CD4-positive, alpha-beta T cell (primary cell): ENCODE data around the gene CPXM1. TPM values are rescaled to one million over a fixed set of nuclear protein-coding genes. Genes with fewer than 3 reads are reported as not detected.
A peak's percentile ranks its signal among the peaks of the same experiment; 100 is the strongest.

Experiments
- ATAC-seq: fragments of 200-7000 bp; cut with Tn5 transposase; one replicate; pipeline ENCODE4 v1.10.0; 2022; ENCODE audit warnings: mild to moderate bottlenecking; ENCODE audit not compliant: poor library complexity
- CTCF ChIA-PET: fragments of 350-600 bp; sonication (Branson Sonifier 250); formaldehyde crosslinking; loops from one replicate; lab custom pipeline; 2021; ENCODE audit warnings: antibody characterized with exemption, inconsistent platforms; lab: Charles Lee
- POLR2A ChIA-PET: fragments of 350-600 bp; sonication (Branson Sonifier 250); formaldehyde crosslinking; loops from one replicate; lab custom pipeline; 2021; ENCODE audit warnings: antibody characterized with exemption, inconsistent platforms; lab: Charles Lee
- DNase-seq, 14 experiments: peaks; one replicate each; pipeline ENCODE4 v3.0.0-alpha.2; 2013 to 2020; ENCODE audit warnings: mixed read lengths in 2 of 14
- H3K27ac ChIP-seq, 2 donors: one replicate each; pipeline versions ENCODE4 v1.5.1 to v1.7.0; 2013; ENCODE audit warnings: low read length in 2 of 2, low read depth in 1 of 2, mild to moderate bottlenecking in 1 of 2
- H3K27me3 ChIP-seq, 2 experiments: 1 replicate in 1 of 2; 2 replicates in 1 of 2; pipeline versions ENCODE4 v1.6.1 to v1.7.0; 2013; ENCODE audit warnings: low read length in 2 of 2, control low read depth in 1 of 2, mild to moderate bottlenecking in 1 of 2, moderate library complexity in 1 of 2; ENCODE audit not compliant: insufficient read depth in 2 of 2, control insufficient read depth in 1 of 2
- H3K36me3 ChIP-seq: one replicate; pipeline ENCODE4 v1.6.1; 2013; ENCODE audit warnings: low read length, control low read depth; ENCODE audit not compliant: insufficient read depth
- H3K4me1 ChIP-seq: one replicate; pipeline ENCODE4 v1.6.1; 2013; ENCODE audit warnings: low read length, control low read depth; ENCODE audit not compliant: insufficient read depth
- H3K4me3 ChIP-seq: one replicate; pipeline ENCODE4 v1.5.1; 2013; ENCODE audit warnings: mild to moderate bottlenecking, low read length, moderate library complexity
- H3K9me3 ChIP-seq, 2 experiments: 1 replicate in 1 of 2; 2 replicates in 1 of 2; pipeline versions ENCODE4 v1.6.1 to v1.7.0; 2013; ENCODE audit warnings: low read length in 2 of 2, mild to moderate bottlenecking in 2 of 2, control low read depth in 1 of 2, moderate library complexity in 1 of 2; ENCODE audit not compliant: control insufficient read depth in 1 of 2, insufficient read depth in 1 of 2
- H3K27ac Mint-ChIP-seq: one replicate; pipeline ENCODE4 v1.8.0; 2020; ENCODE audit warnings: mixed read lengths
- H3K27me3 Mint-ChIP-seq: one replicate; pipeline ENCODE4 v1.8.0; 2021; ENCODE audit warnings: mixed read lengths
- H3K36me3 Mint-ChIP-seq: one replicate; pipeline ENCODE4 v1.8.0; 2021; ENCODE audit warnings: low read depth, mixed read lengths
- H3K4me1 Mint-ChIP-seq: one replicate; pipeline ENCODE4 v1.8.0; 2021; ENCODE audit warnings: low read depth, mixed read lengths
- H3K4me3 Mint-ChIP-seq: one replicate; pipeline ENCODE4 v1.8.0; 2020; ENCODE audit warnings: mild to moderate bottlenecking, mixed read lengths
- H3K9me3 Mint-ChIP-seq: one replicate; pipeline ENCODE4 v1.8.0; 2020; ENCODE audit warnings: mixed read lengths
- CTCF ChIP-seq: fragments of 200-600 bp; IDR thresholded peaks from one replicate; pipeline ENCODE4 v1.8.0; 2022; ENCODE audit warnings: antibody characterized with exemption, mild to moderate bottlenecking
- intact Hi-C, 2 experiments: fragments of 100-400 bp; cut with DNase I in 1 of 2; cut with micrococcal nuclease in 1 of 2; formaldehyde crosslinking; loops; one replicate each; pipeline versions ENCODE4 v1.15.1 to v1.9.0; 2023 to 2025; cut with DNase I, micrococcal nuclease
- total RNA-seq, 174 experiments: library from RNA in 2 of 174; stranded (reverse) in 2 of 174; gene quantifications; one replicate each; pipeline ENCODE4 v1.2.3 and lab custom pipeline; 2021 to 2026

Gene CPXM1
- total RNA-seq, 2 experiments from 2014 or later: not detected

GRCh38 chr20:2838847-2839671 is 38.6 kb upstream of the CPXM1 start:
- intact Hi-C loops: loop anchor here in 1 of 2 experiments (5.0 kb wide), 2 partner anchors 92 to 182 kb away; no protein-coding TSS in a partner anchor
- H3K4me3 Mint-ChIP-seq: peak overlapping the region; percentile 80
- no peaks in the 10 kb centered on the region for H3K9me3 Mint-ChIP-seq

GRCh38 chr20:2838170-2838797 is 37.9 kb upstream of the CPXM1 start:
- ChIA-PET POLR2A (interaction anchor here (1.0 to 1.1 kb wide), 2 partner anchors 16 to 368 kb away, joined by 3 read pairs; partner anchors contain the start of gene SNRPB), CTCF (no interaction called here)
- ATAC-seq: no peak

More at GRCh38 chr20:2838847-2839671, 38.6 kb upstream of the CPXM1 start:
- no peaks in the 10 kb centered on the region for H3K9me3 ChIP-seq
- no peak for TF ChIP-seq CTCF
- ATAC-seq (no peak), DNase-seq (no peak)
- POLR2A ChIA-PET: interaction anchor here (1.0 to 2.3 kb wide), 12 partner anchors 8 to 368 kb away, joined by 3 to 19 read pairs (median 6); partner anchors contain the start of genes NOP56, PTPRA and SNRPB
- H3K27me3 ChIP-seq: no peaks in the 10 kb centered on the region
- H3K4me3 ChIP-seq: no peak overlapping the region
- peak overlapping the region; percentile 75 for H3K27ac Mint-ChIP-seq
- peaks cover 31% of the 10 kb centered on the region for H3K4me1 ChIP-seq
- peaks cover 6% of the 10 kb centered on the region for H3K36me3 ChIP-seq
- CTCF ChIA-PET: interaction anchor here (2.5 kb wide), 1 partner anchor 34 kb away, joined by 7 read pairs; the partner anchor contains the start of gene PTPRA
- no peaks in the 10 kb centered on the region for H3K27me3 Mint-ChIP-seq
- no peak overlapping the region for H3K27ac ChIP-seq
- H3K4me1 Mint-ChIP-seq: peaks cover 40% of the 10 kb centered on the region
- H3K36me3 Mint-ChIP-seq: peaks cover 28% of the 10 kb centered on the region

More at GRCh38 chr20:2838170-2838797, 37.9 kb upstream of the CPXM1 start:
- Histone ChIP-seq H3K4me3 (no peak overlapping the region), H3K36me3 (peaks cover 6% of the 10 kb centered on the region), H3K9me3 (no peaks in the 10 kb centered on the region), H3K27me3 (no peaks in the 10 kb centered on the region), H3K4me1 (peaks cover 31% of the 10 kb centered on the region), H3K27ac (no peak overlapping the region)
- H3K4me3 Mint-ChIP-seq: peak overlapping the region; percentile 68
- TF ChIP-seq CTCF: no peak
- DNase-seq: no peak
- peaks cover 32% of the 10 kb centered on the region for H3K4me1 Mint-ChIP-seq
- peak overlapping the region; percentile 42 for H3K27ac Mint-ChIP-seq
- H3K27me3 Mint-ChIP-seq: no peaks in the 10 kb centered on the region
- intact Hi-C loops: loop anchor here in 1 of 2 experiments (5.0 kb wide), 2 partner anchors 91 to 181 kb away; no protein-coding TSS in a partner anchor
- peaks cover 28% of the 10 kb centered on the region for H3K36me3 Mint-ChIP-seq
- no peaks in the 10 kb centered on the region for H3K9me3 Mint-ChIP-seq
